ENCODE data around the gene ABL1. TPM values are rescaled to one million over a fixed set of nuclear protein-coding genes. Genes with fewer than 3 reads are reported as not detected.

Gene ABL1
- total RNA-seq, 1 donor = 94.8 TPM

GRCh38 chr9:130823435-130823834 is 11.6 kb upstream of the ABL1 start:
- peak overlapping the region; percentile 89 for H3K27ac ChIP-seq (ENCODE audit: low read depth, low read length)
- no peaks in the 10 kb centered on the region for H3K9me3 ChIP-seq (ENCODE audit: low read depth, low read length)
- TF ChIP-seq, protein P1, sequence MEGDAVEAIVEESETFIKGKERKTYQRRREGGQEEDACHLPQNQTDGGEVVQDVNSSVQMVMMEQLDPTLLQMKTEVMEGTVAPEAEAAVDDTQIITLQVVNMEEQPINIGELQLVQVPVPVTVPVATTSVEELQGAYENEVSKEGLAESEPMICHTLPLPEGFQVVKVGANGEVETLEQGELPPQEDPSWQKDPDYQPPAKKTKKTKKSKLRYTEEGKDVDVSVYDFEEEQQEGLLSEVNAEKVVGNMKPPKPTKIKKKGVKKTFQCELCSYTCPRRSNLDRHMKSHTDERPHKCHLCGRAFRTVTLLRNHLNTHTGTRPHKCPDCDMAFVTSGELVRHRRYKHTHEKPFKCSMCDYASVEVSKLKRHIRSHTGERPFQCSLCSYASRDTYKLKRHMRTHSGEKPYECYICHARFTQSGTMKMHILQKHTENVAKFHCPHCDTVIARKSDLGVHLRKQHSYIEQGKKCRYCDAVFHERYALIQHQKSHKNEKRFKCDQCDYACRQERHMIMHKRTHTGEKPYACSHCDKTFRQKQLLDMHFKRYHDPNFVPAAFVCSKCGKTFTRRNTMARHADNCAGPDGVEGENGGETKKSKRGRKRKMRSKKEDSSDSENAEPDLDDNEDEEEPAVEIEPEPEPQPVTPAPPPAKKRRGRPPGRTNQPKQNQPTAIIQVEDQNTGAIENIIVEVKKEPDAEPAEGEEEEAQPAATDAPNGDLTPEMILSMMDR (IDR thresholded peaks at IDR 0.05; ENCODE audit: extremely low read depth, low read depth, low read length) = no peak
- no peaks in the 10 kb centered on the region for H4K20me1 ChIP-seq (ENCODE audit: insufficient read depth, low read length)
- H3K79me2 ChIP-seq (ENCODE audit: insufficient read depth, low read length) = peaks cover 62% of the 10 kb centered on the region
- no peaks in the 10 kb centered on the region for H3K27me3 ChIP-seq (ENCODE audit: insufficient read depth, low read length)
- H3K36me3 ChIP-seq (ENCODE audit: insufficient read depth, low read length) = no peaks in the 10 kb centered on the region
- peak overlapping the region; percentile 16 for H2AFZ ChIP-seq (ENCODE audit: low read length)
- DNase-seq (ENCODE audit: insufficient read length, low spot score, missing footprints) = peak; percentile 74
- peak overlapping the region; percentile 29 for H3K4me2 ChIP-seq (ENCODE audit: insufficient read depth, low read length)
- H3K4me1 ChIP-seq (ENCODE audit: insufficient read depth, low read length) = peaks cover 30% of the 10 kb centered on the region
- H3K4me3 ChIP-seq (ENCODE audit: insufficient read depth, low read length) = no peak overlapping the region

DNA sequence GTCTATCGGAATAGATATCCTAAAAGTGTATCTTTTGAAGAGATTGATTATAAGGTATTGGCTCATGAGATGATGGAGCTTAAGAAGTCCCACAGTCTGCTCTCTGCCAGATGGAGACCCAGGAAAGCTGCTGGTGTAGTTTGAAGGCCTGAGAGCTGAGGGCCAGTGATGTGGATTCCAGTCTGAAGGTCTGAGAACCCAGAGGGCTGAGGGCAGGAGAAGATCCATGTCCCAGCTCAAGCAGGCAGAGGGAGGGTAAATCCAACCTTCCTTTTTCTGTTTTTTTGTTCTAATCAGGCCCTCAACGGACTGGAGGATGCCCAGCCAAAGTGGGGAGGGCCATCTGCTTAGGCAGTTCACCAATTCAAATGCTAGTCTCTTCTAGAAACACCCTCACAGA is 11.0 kb upstream of the ABL1 start:
- Histone ChIP-seq H3K4me2 (ENCODE audit: insufficient read depth, low read length) (peak overlapping the region; percentile 79), H3K4me1 (ENCODE audit: insufficient read depth, low read length) (peaks cover 30% of the 10 kb centered on the region), H3K9me3 (ENCODE audit: low read depth, low read length) (no peaks in the 10 kb centered on the region), H3K79me2 (ENCODE audit: insufficient read depth, low read length) (peaks cover 63% of the 10 kb centered on the region), H3K4me3 (ENCODE audit: insufficient read depth, low read length) (no peak overlapping the region), H3K27me3 (ENCODE audit: insufficient read depth, low read length) (no peaks in the 10 kb centered on the region), H4K20me1 (ENCODE audit: insufficient read depth, low read length) (no peaks in the 10 kb centered on the region), H3K36me3 (ENCODE audit: insufficient read depth, low read length) (no peaks in the 10 kb centered on the region), H3K27ac (ENCODE audit: low read depth, low read length) (peak overlapping the region; percentile 89), H2AFZ (ENCODE audit: low read length) (peak overlapping the region; percentile 40)
- TF ChIP-seq, protein P1 (IDR thresholded peaks at IDR 0.05; ENCODE audit: extremely low read depth, low read depth, low read length) = no peak
- no peak for DNase-seq (ENCODE audit: insufficient read length, low spot score, missing footprints)

DNA sequence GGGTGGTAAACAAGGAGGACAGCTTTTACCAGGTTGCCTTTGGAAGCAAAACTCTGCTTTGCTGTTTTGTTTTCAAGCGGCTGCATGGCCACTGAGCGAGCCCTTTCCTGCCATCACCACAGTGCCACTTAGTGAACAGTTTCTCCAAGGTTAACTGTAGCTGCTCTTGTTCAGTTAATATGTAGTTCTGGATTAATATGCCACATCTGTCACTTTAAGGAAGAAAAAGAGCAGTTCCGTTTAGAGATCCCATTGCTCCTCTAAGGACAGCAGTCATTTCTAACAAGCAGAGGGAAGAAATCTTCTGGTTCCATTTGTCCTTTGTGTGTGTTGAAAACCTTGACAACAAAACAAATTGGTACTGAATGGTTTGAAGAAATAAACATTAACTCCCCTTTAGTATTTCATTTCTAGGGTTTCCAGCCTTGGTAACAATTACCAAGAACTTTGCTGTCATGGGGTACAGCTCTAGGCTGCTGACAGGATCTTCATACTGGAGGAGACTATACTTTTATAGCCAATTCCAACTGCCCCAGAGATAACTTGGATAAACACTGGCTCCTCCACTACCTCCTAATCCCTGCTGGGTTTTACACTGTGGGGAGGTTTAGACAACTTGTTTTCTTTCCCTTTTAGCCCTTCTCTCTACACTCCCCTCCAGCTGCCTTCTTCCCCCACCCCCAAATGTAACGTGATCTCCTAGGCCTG is 10.3 kb upstream of the ABL1 start:
- peaks cover 68% of the 10 kb centered on the region for H3K79me2 ChIP-seq (ENCODE audit: insufficient read depth, low read length)
- H3K27ac ChIP-seq (ENCODE audit: low read depth, low read length) = peak overlapping the region; percentile 89
- H2AFZ ChIP-seq (ENCODE audit: low read length) = peak overlapping the region; percentile 40
- H3K4me1 ChIP-seq (ENCODE audit: insufficient read depth, low read length) = peaks cover 30% of the 10 kb centered on the region
- peak overlapping the region; percentile 79 for H3K4me2 ChIP-seq (ENCODE audit: insufficient read depth, low read length)
- peak; percentile 88 for DNase-seq (ENCODE audit: insufficient read length, low spot score, missing footprints)
- H3K9me3 ChIP-seq (ENCODE audit: low read depth, low read length) = no peaks in the 10 kb centered on the region
- no peaks in the 10 kb centered on the region for H4K20me1 ChIP-seq (ENCODE audit: insufficient read depth, low read length)
- peak overlapping the region; percentile 37 for H3K4me3 ChIP-seq (ENCODE audit: insufficient read depth, low read length)
- no peaks in the 10 kb centered on the region for H3K27me3 ChIP-seq (ENCODE audit: insufficient read depth, low read length)
- no peaks in the 10 kb centered on the region for H3K36me3 ChIP-seq (ENCODE audit: insufficient read depth, low read length)
- TF ChIP-seq, protein P1 (IDR thresholded peaks at IDR 0.05; ENCODE audit: extremely low read depth, low read depth, low read length) = no peak

GRCh38 chr9:130825351-130825651 is 9.8 kb upstream of the ABL1 start:
- peak overlapping the region; percentile 37 for H3K4me3 ChIP-seq (ENCODE audit: insufficient read depth, low read length)
- no peaks in the 10 kb centered on the region for H3K27me3 ChIP-seq (ENCODE audit: insufficient read depth, low read length)
- H3K36me3 ChIP-seq (ENCODE audit: insufficient read depth, low read length) = no peaks in the 10 kb centered on the region
- peaks cover 32% of the 10 kb centered on the region for H3K4me1 ChIP-seq (ENCODE audit: insufficient read depth, low read length)
- no peak for DNase-seq (ENCODE audit: insufficient read length, low spot score, missing footprints)
- H4K20me1 ChIP-seq (ENCODE audit: insufficient read depth, low read length) = no peaks in the 10 kb centered on the region
- TF ChIP-seq, protein P1 (IDR thresholded peaks at IDR 0.05; ENCODE audit: extremely low read depth, low read depth, low read length) = no peak
- no peak overlapping the region for H2AFZ ChIP-seq (ENCODE audit: low read length)
- H3K27ac ChIP-seq (ENCODE audit: low read depth, low read length) = peak overlapping the region; percentile 89
- H3K4me2 ChIP-seq (ENCODE audit: insufficient read depth, low read length) = peak overlapping the region; percentile 79
- H3K79me2 ChIP-seq (ENCODE audit: insufficient read depth, low read length) = peaks cover 68% of the 10 kb centered on the region
- H3K9me3 ChIP-seq (ENCODE audit: low read depth, low read length) = no peaks in the 10 kb centered on the region
